GM13976 (cell line): ENCODE data around the gene PTAFR.

Source experiments
- DNase-seq: peaks from one replicate; pipeline ENCODE4 v3.0.0; 2012; ENCODE audit warnings: low spot score
- CTCF ChIP-seq: IDR thresholded peaks from 2 replicates; pipeline ENCODE4 v1.5.1; 2012; ENCODE audit warnings: borderline replicate concordance, mild to moderate bottlenecking; ENCODE audit not compliant: insufficient read depth; ENCODE audit errors: extremely low read depth, missing control alignments, control extremely low read depth
- in situ Hi-C: fragments of 300-500 bp; cut with MboI; formaldehyde crosslinking; loops from one replicate; pipeline ENCODE4 v1.12.0; 2022; ENCODE audit warnings: low sequenced_read_pairs, mixed read lengths, inconsistent platforms; ENCODE audit not compliant: unreplicated experiment

PTAFR gene

DNA sequence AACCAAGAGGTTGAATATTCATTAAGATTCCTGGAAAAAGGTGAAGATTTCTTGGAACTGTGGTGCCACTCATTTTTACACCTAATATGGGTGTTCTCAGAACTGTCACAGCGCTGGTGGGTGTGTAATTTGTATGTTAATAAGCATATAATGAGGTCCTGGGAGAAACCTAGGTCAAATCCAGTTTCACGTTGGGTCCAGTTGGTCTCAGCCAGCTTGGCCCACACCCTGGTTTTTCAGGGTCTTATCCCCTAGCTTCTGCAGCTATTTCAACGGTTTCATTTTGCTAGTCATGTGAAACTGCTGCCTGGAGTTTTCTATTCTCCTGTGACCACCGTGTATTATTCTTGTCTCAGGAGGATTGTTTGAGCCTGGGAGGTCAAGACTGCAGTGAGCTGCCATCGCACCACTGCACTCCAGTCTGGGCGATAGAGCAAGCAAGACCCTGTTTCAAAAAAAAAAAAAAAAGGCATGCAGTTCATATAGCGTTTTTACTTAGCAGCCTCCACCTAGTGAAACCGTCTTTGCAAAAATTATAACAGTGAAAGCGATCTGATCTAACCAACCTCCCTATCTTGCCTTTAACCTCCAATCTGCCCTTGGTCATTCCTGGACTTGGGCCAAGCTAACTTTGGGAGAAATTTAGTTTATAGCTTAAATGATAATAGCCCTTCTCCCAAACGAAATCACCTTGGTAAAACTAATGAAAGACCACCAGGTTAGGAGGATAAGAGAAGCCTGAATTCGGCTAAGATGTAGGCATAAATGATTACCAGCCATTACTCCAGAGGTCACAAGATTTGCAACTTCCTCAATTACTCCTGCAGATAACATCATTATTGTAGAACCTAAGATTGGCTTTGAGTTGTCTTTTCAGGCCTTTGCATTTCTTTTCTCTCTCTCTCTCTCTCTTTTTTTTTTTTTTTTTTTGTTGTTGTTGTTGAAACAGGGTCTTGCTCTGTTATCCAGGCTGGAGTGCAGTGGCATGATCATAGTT, 44.0 kb downstream of the PTAFR start:
- TF ChIP-seq CTCF: no peak
- in situ Hi-C loops: no loop called here
- no peak for DNase-seq

DNA sequence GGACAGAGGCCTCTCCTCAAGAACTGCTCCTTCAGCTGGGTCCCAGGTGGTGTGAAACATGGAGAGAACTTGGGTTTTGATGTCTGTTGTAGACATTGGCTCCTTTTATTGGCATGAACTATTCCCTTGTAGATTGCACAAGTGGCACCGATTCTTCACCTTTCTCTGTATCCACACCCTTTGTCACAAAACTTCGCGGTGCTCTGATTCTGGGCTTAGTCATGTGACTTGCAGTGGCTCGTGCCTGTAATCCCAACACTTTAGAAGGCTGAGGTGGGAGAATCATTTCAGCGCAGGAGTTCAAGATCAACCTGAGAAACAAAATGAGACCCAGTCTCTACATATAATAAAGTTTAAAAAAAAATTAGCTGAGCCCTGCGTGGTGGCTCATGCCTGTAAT, 45.6 kb downstream of the PTAFR start:
- no peak for DNase-seq
- no peak for TF ChIP-seq CTCF
- in situ Hi-C loops: no loop called here

GRCh38 chr1:28129150-28129549, 47.3 kb downstream of the PTAFR start:
- TF ChIP-seq CTCF: no peak
- in situ Hi-C loops: no loop called here
- no peak for DNase-seq

- DNase-seq: peak; percentile 55
- no peak for TF ChIP-seq CTCF
- in situ Hi-C loops: no loop called here
Observed at GRCh38 chr1:28127617-28128257, 48.8 kb downstream of the PTAFR start.

- no peak for TF ChIP-seq CTCF
- in situ Hi-C loops: no loop called here
- no peak for DNase-seq
Observed at GRCh38 chr1:28126783-28127490, 49.6 kb downstream of the PTAFR start.

GRCh38 chr1:28126212-28126611, 50.3 kb downstream of the PTAFR start:
- in situ Hi-C loops: no loop called here
- no peak for DNase-seq
- no peak for TF ChIP-seq CTCF
